ENCODE measurements around the gene LRRC8D.

LRRC8D gene

GRCh38 chr1:89882348-89883029, 61.7 kb downstream of the LRRC8D start:
- no CpG with 5 or more reads among the region's 6 CpGs for WGBS (ENCODE audit: insufficient coverage, insufficient read length)
- no peak for DNase-seq (ENCODE audit: low read depth, low spot score)

DNA sequence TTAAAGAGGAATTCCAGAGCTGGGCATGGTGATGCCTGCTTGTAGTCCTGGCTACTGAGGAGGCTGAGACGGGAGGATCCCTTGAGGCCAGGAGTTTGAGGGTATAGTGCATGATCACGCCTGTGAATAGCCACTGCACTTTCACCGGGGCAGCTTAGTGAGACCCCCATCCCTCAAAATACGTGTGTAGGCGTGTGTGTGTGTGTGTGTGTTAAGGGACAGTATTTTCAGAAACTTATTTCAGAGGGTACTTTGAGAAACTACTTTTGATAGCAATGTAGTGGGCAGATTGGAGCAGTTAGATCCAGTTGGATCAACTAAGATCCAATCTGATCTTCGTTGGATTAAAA, 62.2 kb downstream of the LRRC8D start:
- H3K27me3 ChIP-seq (ENCODE audit: control insufficient read depth, insufficient read depth, low read length): no peaks in the 10 kb centered on the region
- no peak for DNase-seq (ENCODE audit: low read depth, low spot score)
- WGBS (ENCODE audit: insufficient coverage, insufficient read length): no CpG with 5 or more reads among the region's 6 CpGs
- H3K27ac ChIP-seq (ENCODE audit: low read length): no peak overlapping the region
- no peaks in the 10 kb centered on the region for H3K36me3 ChIP-seq (ENCODE audit: control insufficient read depth, insufficient read depth, low read length)
- no peak overlapping the region for H3K4me3 ChIP-seq (ENCODE audit: low read length)
- H3K4me1 ChIP-seq (ENCODE audit: control insufficient read depth, insufficient read depth, low read length): no peaks in the 10 kb centered on the region
- H3K9me3 ChIP-seq (ENCODE audit: control insufficient read depth, insufficient read depth, low read length): no peaks in the 10 kb centered on the region

More at GRCh38 chr1:89882348-89883029, 61.7 kb downstream of the LRRC8D start:
- Histone ChIP-seq H3K36me3 (ENCODE audit: control insufficient read depth, insufficient read depth, low read length) (no peaks in the 10 kb centered on the region), H3K27me3 (ENCODE audit: control insufficient read depth, insufficient read depth, low read length) (no peaks in the 10 kb centered on the region), H3K9me3 (ENCODE audit: control insufficient read depth, insufficient read depth, low read length) (no peaks in the 10 kb centered on the region), H3K4me3 (ENCODE audit: low read length) (no peak overlapping the region), H3K4me1 (ENCODE audit: control insufficient read depth, insufficient read depth, low read length) (no peaks in the 10 kb centered on the region), H3K27ac (ENCODE audit: low read length) (no peak overlapping the region)

GRCh38 chr1:89884718-89885596, 64.1 kb downstream of the LRRC8D start:
- no CpG with 5 or more reads among the region's 6 CpGs for WGBS (ENCODE audit: insufficient coverage, insufficient read length)

DNA sequence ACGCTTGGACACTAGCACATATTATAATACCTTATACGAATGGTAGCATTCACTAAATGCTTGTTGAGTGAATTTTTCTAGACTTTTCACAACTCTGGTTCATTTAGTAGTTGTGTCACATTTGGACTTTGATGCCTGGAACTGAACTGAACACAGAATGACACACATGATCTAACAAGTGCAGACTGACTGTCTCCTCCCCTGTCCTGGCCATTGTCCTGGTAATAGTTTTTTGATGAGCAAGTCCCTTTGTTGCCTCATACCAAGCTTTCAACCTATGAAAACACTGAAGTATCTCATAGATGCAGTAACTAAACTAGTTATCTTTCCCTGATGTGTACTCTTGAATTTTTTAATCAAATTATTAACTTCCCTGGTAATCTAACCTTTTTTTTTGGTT, 66.4 kb downstream of the LRRC8D start:
- no peak for DNase-seq (ENCODE audit: low read depth, low spot score)
- no peaks in the 10 kb centered on the region for H3K4me1 ChIP-seq (ENCODE audit: control insufficient read depth, insufficient read depth, low read length)
- no CpG with 5 or more reads among the region's 2 CpGs for WGBS (ENCODE audit: insufficient coverage, insufficient read length)
- no peaks in the 10 kb centered on the region for H3K27me3 ChIP-seq (ENCODE audit: control insufficient read depth, insufficient read depth, low read length)
- H3K4me3 ChIP-seq (ENCODE audit: low read length): no peak overlapping the region
- H3K9me3 ChIP-seq (ENCODE audit: control insufficient read depth, insufficient read depth, low read length): no peaks in the 10 kb centered on the region
- no peaks in the 10 kb centered on the region for H3K36me3 ChIP-seq (ENCODE audit: control insufficient read depth, insufficient read depth, low read length)
- H3K27ac ChIP-seq (ENCODE audit: low read length): no peak overlapping the region

More at GRCh38 chr1:89884718-89885596, 64.1 kb downstream of the LRRC8D start:
- Histone ChIP-seq H3K27me3 (ENCODE audit: control insufficient read depth, insufficient read depth, low read length) (no peaks in the 10 kb centered on the region), H3K4me3 (ENCODE audit: low read length) (no peak overlapping the region), H3K4me1 (ENCODE audit: control insufficient read depth, insufficient read depth, low read length) (no peaks in the 10 kb centered on the region), H3K36me3 (ENCODE audit: control insufficient read depth, insufficient read depth, low read length) (no peaks in the 10 kb centered on the region), H3K27ac (ENCODE audit: low read length) (no peak overlapping the region), H3K9me3 (ENCODE audit: control insufficient read depth, insufficient read depth, low read length) (no peaks in the 10 kb centered on the region)
- DNase-seq (ENCODE audit: low read depth, low spot score): no peak

GRCh38 chr1:89887713-89888112, 66.9 kb downstream of the LRRC8D start:
- WGBS (ENCODE audit: insufficient coverage, insufficient read length): no CpG with 5 or more reads among the region's 1 CpG

GRCh38 chr1:89888480-89889322, 67.9 kb downstream of the LRRC8D start:
- Histone ChIP-seq H3K9me3 (ENCODE audit: control insufficient read depth, insufficient read depth, low read length) (no peaks in the 10 kb centered on the region), H3K4me3 (ENCODE audit: low read length) (no peak overlapping the region), H3K27me3 (ENCODE audit: control insufficient read depth, insufficient read depth, low read length) (no peaks in the 10 kb centered on the region), H3K36me3 (ENCODE audit: control insufficient read depth, insufficient read depth, low read length) (no peaks in the 10 kb centered on the region), H3K27ac (ENCODE audit: low read length) (no peak overlapping the region), H3K4me1 (ENCODE audit: control insufficient read depth, insufficient read depth, low read length) (no peaks in the 10 kb centered on the region)
- no CpG with 5 or more reads among the region's 5 CpGs for whole genome bisulfite sequencing (ENCODE audit: insufficient coverage, insufficient read length)
- DNase-seq (ENCODE audit: low read depth, low spot score): no peak

More at GRCh38 chr1:89887713-89888112, 66.9 kb downstream of the LRRC8D start:
- Histone ChIP-seq H3K4me1 (ENCODE audit: control insufficient read depth, insufficient read depth, low read length) (no peaks in the 10 kb centered on the region), H3K36me3 (ENCODE audit: control insufficient read depth, insufficient read depth, low read length) (no peaks in the 10 kb centered on the region), H3K4me3 (ENCODE audit: low read length) (no peak overlapping the region), H3K9me3 (ENCODE audit: control insufficient read depth, insufficient read depth, low read length) (no peaks in the 10 kb centered on the region), H3K27me3 (ENCODE audit: control insufficient read depth, insufficient read depth, low read length) (no peaks in the 10 kb centered on the region), H3K27ac (ENCODE audit: low read length) (no peak overlapping the region)
- no peak for DNase-seq (ENCODE audit: low read depth, low spot score)

DNA sequence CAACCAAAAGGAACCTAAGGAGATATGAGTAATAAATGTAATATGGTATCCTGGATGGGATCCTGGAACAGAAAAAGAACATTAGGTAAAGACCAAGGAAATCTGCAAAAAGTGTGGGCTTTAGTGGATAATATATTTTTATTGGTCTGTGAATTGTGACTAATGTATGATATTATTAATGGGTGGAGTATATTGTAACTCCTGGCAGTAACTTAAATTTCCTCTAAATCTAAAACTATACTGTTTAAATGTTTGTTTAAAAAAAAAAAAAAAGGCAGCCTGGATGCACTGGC, 68.4 kb downstream of the LRRC8D start:
- no peaks in the 10 kb centered on the region for H3K9me3 ChIP-seq (ENCODE audit: control insufficient read depth, insufficient read depth, low read length)
- H3K27me3 ChIP-seq (ENCODE audit: control insufficient read depth, insufficient read depth, low read length): no peaks in the 10 kb centered on the region
- no peak for DNase-seq (ENCODE audit: low read depth, low spot score)
- H3K36me3 ChIP-seq (ENCODE audit: control insufficient read depth, insufficient read depth, low read length): no peaks in the 10 kb centered on the region
- H3K27ac ChIP-seq (ENCODE audit: low read length): no peak overlapping the region
- H3K4me1 ChIP-seq (ENCODE audit: control insufficient read depth, insufficient read depth, low read length): no peaks in the 10 kb centered on the region
- no peak overlapping the region for H3K4me3 ChIP-seq (ENCODE audit: low read length)

DNA sequence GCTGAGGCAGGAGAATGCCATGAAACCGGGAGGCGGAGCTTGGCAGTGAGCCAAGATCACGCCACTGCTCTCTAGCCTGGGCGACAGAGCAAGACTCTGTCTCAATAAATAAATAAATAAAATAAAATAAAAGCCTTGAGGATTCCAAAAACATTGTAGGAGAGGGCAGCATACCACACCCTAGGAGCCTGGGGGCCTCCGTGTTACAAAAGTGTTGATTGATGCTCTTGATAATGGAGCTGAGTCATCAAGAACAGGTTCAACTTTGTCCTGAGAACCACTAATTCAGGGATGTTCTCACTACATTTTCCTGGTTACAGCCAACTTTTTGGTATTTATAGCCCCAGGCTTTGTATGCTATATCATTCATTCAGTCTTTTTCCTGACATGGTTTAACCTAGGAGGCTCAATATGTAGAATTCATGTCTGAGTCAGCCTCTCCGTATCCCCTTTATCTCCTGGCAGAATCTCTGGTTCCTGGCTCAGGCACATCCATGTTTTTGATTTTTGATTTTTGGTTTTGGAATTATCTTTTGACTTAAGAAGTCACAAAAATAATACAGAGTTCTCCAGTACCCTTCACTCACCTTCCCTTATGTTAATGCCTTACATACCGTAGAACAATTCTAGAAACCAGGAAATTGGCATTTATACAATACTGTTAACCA, 69.4 kb downstream of the LRRC8D start:
- Histone ChIP-seq H3K9me3 (ENCODE audit: control insufficient read depth, insufficient read depth, low read length) (no peaks in the 10 kb centered on the region), H3K4me1 (ENCODE audit: control insufficient read depth, insufficient read depth, low read length) (no peaks in the 10 kb centered on the region), H3K4me3 (ENCODE audit: low read length) (no peak overlapping the region), H3K36me3 (ENCODE audit: control insufficient read depth, insufficient read depth, low read length) (no peaks in the 10 kb centered on the region), H3K27ac (ENCODE audit: low read length) (no peak overlapping the region), H3K27me3 (ENCODE audit: control insufficient read depth, insufficient read depth, low read length) (no peaks in the 10 kb centered on the region)
- no CpG with 5 or more reads among the region's 7 CpGs for WGBS (ENCODE audit: insufficient coverage, insufficient read length)
- no peak for DNase-seq (ENCODE audit: low read depth, low spot score)

- Histone ChIP-seq H3K4me3 (ENCODE audit: low read length) (no peak overlapping the region), H3K4me1 (ENCODE audit: control insufficient read depth, insufficient read depth, low read length) (no peaks in the 10 kb centered on the region), H3K27ac (ENCODE audit: low read length) (no peak overlapping the region), H3K9me3 (ENCODE audit: control insufficient read depth, insufficient read depth, low read length) (no peaks in the 10 kb centered on the region), H3K36me3 (ENCODE audit: control insufficient read depth, insufficient read depth, low read length) (no peaks in the 10 kb centered on the region), H3K27me3 (ENCODE audit: control insufficient read depth, insufficient read depth, low read length) (no peaks in the 10 kb centered on the region)
- WGBS (ENCODE audit: insufficient coverage, insufficient read length): no CpG with 5 or more reads among the region's 1 CpG
- DNase-seq (ENCODE audit: low read depth, low spot score): no peak
These were observed 72.0 kb downstream of the LRRC8D start for GRCh38 chr1:89892816-89893215.

Data from iPS DF 6.9 (cell line).